ENCODE results near the gene HDAC4. TPM values are rescaled to one million over a fixed set of nuclear protein-coding genes. Genes with fewer than 3 reads are reported as not detected.

HDAC4 gene
- total RNA-seq, 2 experiments from 2014 or later = 22.6 to 24.5 TPM

- H3K4me1 Mint-ChIP-seq (ENCODE audit: low read depth) = peaks cover 7% of the 10 kb centered on the region
- H3K4me3 Mint-ChIP-seq = no peak overlapping the region
- no peak for ATAC-seq
- no peak for DNase-seq
- POLR2A ChIA-PET = interaction anchor here (1.1 kb wide), 1 partner anchor 20 kb away, joined by 3 read pairs; no protein-coding TSS in a partner anchor
- no peaks in the 10 kb centered on the region for H3K27me3 Mint-ChIP-seq
- CTCF ChIA-PET = interaction anchor here (0.7 kb wide), 1 partner anchor 9 kb away, joined by 5 read pairs; no protein-coding TSS in a partner anchor
- intact Hi-C loops (cut with micrococcal nuclease) = no loop called here
- no peak for TF ChIP-seq CTCF (IDR thresholded peaks at IDR 0.05)
- H3K27ac Mint-ChIP-seq = no peak overlapping the region
- H3K36me3 Mint-ChIP-seq (ENCODE audit: low read depth) = peaks cover 8% of the 10 kb centered on the region
- H3K9me3 Mint-ChIP-seq = no peaks in the 10 kb centered on the region
These were observed 206.0 kb downstream of the HDAC4 start for GRCh38 chr2:239194731-239195317.

- no peak for ATAC-seq
- Mint-ChIP-seq H3K4me1 (ENCODE audit: low read depth) (peaks cover 7% of the 10 kb centered on the region), H3K27me3 (no peaks in the 10 kb centered on the region), H3K27ac (no peak overlapping the region), H3K36me3 (ENCODE audit: low read depth) (peaks cover 14% of the 10 kb centered on the region), H3K4me3 (no peak overlapping the region), H3K9me3 (no peaks in the 10 kb centered on the region)
- intact Hi-C loops (cut with micrococcal nuclease) = no loop called here
- POLR2A ChIA-PET = interaction anchor here (1.1 kb wide), 1 partner anchor 20 kb away, joined by 3 read pairs; no protein-coding TSS in a partner anchor
- no peak for DNase-seq
- no peak for TF ChIP-seq CTCF (IDR thresholded peaks at IDR 0.05)
- CTCF ChIA-PET = interaction anchor here (0.7 kb wide), 1 partner anchor 10 kb away, joined by 5 read pairs; no protein-coding TSS in a partner anchor
These were observed 206.7 kb downstream of the HDAC4 start for GRCh38 chr2:239193925-239194677.

- DNase-seq (no peak), ATAC-seq (no peak)
- POLR2A ChIA-PET = interaction anchor here (1.1 kb wide), 1 partner anchor 19 kb away, joined by 3 read pairs; no protein-coding TSS in a partner anchor
- CTCF ChIA-PET = no interaction called here
- no peaks in the 10 kb centered on the region for H3K27me3 Mint-ChIP-seq
- no peaks in the 10 kb centered on the region for H3K9me3 Mint-ChIP-seq
- peaks cover 7% of the 10 kb centered on the region for H3K4me1 Mint-ChIP-seq (ENCODE audit: low read depth)
- intact Hi-C loops (cut with micrococcal nuclease) = no loop called here
- peaks cover 18% of the 10 kb centered on the region for H3K36me3 Mint-ChIP-seq (ENCODE audit: low read depth)
- no peak for TF ChIP-seq CTCF (IDR thresholded peaks at IDR 0.05)
- H3K4me3 Mint-ChIP-seq = no peak overlapping the region
- H3K27ac Mint-ChIP-seq = no peak overlapping the region
These were observed 207.4 kb downstream of the HDAC4 start for GRCh38 chr2:239193401-239193811.

- CTCF ChIA-PET = no interaction called here
- POLR2A ChIA-PET = no interaction called here
- intact Hi-C loops (cut with micrococcal nuclease) = no loop called here
- DNase-seq = no peak
- H3K27ac Mint-ChIP-seq = no peak overlapping the region
- no peak for TF ChIP-seq CTCF (IDR thresholded peaks at IDR 0.05)
- no peaks in the 10 kb centered on the region for H3K27me3 Mint-ChIP-seq
- H3K4me1 Mint-ChIP-seq (ENCODE audit: low read depth) = peaks cover 7% of the 10 kb centered on the region
- no peak overlapping the region for H3K4me3 Mint-ChIP-seq
- H3K9me3 Mint-ChIP-seq = no peaks in the 10 kb centered on the region
- H3K36me3 Mint-ChIP-seq (ENCODE audit: low read depth) = peaks cover 21% of the 10 kb centered on the region
- no peak for ATAC-seq
These were observed 207.8 kb downstream of the HDAC4 start for GRCh38 chr2:239192975-239193374.

- no peak for ATAC-seq
- H3K27ac Mint-ChIP-seq = no peak overlapping the region
- H3K4me3 Mint-ChIP-seq = no peak overlapping the region
- POLR2A ChIA-PET = no interaction called here
- DNase-seq = no peak
- H3K27me3 Mint-ChIP-seq = no peaks in the 10 kb centered on the region
- TF ChIP-seq CTCF (IDR thresholded peaks at IDR 0.05) = no peak
- peaks cover 7% of the 10 kb centered on the region for H3K4me1 Mint-ChIP-seq (ENCODE audit: low read depth)
- CTCF ChIA-PET = no interaction called here
- peaks cover 21% of the 10 kb centered on the region for H3K36me3 Mint-ChIP-seq (ENCODE audit: low read depth)
- intact Hi-C loops (cut with micrococcal nuclease) = no loop called here
- no peaks in the 10 kb centered on the region for H3K9me3 Mint-ChIP-seq
These were observed 208.4 kb downstream of the HDAC4 start for GRCh38 chr2:239192456-239192855.

All from activated CD8-positive, alpha-beta T cell treated with anti-CD3 and anti-CD28 coated beads for 36 hours (primary cell).